ENCODE results near the gene RAPH1.

DNA sequence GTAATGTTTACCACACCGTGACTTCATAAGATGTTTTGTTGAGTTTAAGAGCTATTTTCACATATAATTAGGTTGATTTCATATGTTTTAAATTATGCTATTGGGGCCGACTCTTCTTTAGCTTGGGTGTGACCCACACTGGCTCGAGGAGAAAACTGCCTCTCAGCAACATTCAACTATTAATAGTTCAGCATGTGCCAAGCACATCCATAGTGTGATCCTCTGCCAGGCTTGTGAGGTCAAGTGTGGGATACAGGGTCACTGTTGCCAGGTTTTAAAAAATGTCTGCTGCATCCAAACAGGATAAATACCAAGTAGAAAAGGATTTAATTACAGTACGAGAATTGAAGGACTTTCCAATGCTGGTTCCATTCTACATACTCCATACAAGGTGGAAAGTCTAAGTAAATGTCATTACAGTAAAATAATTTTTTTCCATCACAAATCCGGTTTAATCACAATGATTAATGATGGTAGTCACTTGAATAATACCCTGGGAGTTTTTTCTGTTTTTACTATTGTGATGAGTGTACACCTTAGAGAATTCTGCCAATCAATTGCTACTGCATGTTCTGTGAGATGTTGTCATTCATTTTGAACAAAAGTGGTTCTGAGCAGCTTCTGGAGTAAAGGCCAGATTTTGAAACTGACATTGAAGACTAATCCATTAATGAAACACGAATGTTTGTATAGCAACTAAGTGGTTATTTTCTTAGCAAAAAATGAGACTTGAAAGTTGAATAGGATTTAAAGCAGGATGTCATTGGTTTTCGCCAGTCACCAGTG lies 122.4 kb downstream of the RAPH1 start:
- TF ChIP-seq EZH2 (IDR thresholded peaks at IDR 0.05), result no peak
- no peak for TF ChIP-seq POLR2AphosphoS5 (IDR thresholded peaks at IDR 0.05; ENCODE audit: borderline replicate concordance, low read depth, low read length)
